ENCODE data around the gene ACTL10. TPM values are rescaled to one million over a fixed set of nuclear protein-coding genes. Genes with fewer than 3 reads are reported as not detected.
"Not testable (repeated sequence)": the region's sequence is repeated elsewhere in the genome, so short reads cannot be mapped to it uniquely, and the experiment has no call there.

ACTL10 gene
- total RNA-seq, 1 experiment from 2014 or later: 0.46 TPM

- Histone ChIP-seq H3K9me3 (ENCODE audit: control insufficient read depth, low read depth, low read length) (no peaks in the 10 kb centered on the region), H3K9ac (ENCODE audit: extremely low read depth, insufficient read length, low read length) (no peak overlapping the region), H4K20me1 (ENCODE audit: control insufficient read depth, insufficient read depth, insufficient read length) (no peaks in the 10 kb centered on the region), H3K27ac (ENCODE audit: insufficient read length, low read depth, low read length) (no peak overlapping the region), H2AK5ac (ENCODE audit: insufficient read length, low read length) (no peak overlapping the region), H3K79me1 (ENCODE audit: insufficient read depth, low read depth, low read length, poor library complexity, severe bottlenecking) (no peaks in the 10 kb centered on the region), H2BK120ac (ENCODE audit: low read depth, low read length, poor library complexity, severe bottlenecking) (no peak overlapping the region), H3K23me2 (ENCODE audit: insufficient read length, low read depth, low read length, poor library complexity, severe bottlenecking) (no peaks in the 10 kb centered on the region), H2BK5ac (ENCODE audit: insufficient read length, low read length) (no peak overlapping the region), H3K4ac (ENCODE audit: low read depth, low read length) (no peak overlapping the region), H3T11ph (ENCODE audit: low read length) (no peak overlapping the region), H3K23ac (ENCODE audit: insufficient read length, low read depth, low read length) (no peak overlapping the region), H2BK20ac (ENCODE audit: low read depth, low read length, poor library complexity, severe bottlenecking) (no peak overlapping the region), H3K27me3 (ENCODE audit: insufficient read depth, low read length) (no peaks in the 10 kb centered on the region), H3K4me2 (ENCODE audit: insufficient read depth, insufficient read length, low read length) (no peak overlapping the region), H4K91ac (ENCODE audit: insufficient read length, low read depth, low read length) (no peak overlapping the region), H3K4me1 (ENCODE audit: insufficient read depth, low read length) (no peaks in the 10 kb centered on the region), H3K14ac (ENCODE audit: insufficient read depth, low read length) (no peak overlapping the region), H3K79me2 (ENCODE audit: insufficient read depth, low read length) (no peaks in the 10 kb centered on the region), H2AFZ (ENCODE audit: low read length) (no peak overlapping the region), H2BK15ac (ENCODE audit: low read depth, low read length) (no peak overlapping the region), H4K8ac (replicated peaks; ENCODE audit: insufficient read length, low read depth, low read length) (no peak overlapping the region), H4K5ac (ENCODE audit: insufficient read length, low read depth, low read length) (no peak overlapping the region), H3K56ac (ENCODE audit: insufficient read length, low read depth, low read length) (no peak overlapping the region), H2BK12ac (ENCODE audit: insufficient read length, low read depth, low read length) (no peak overlapping the region), H3K18ac (ENCODE audit: insufficient read length, low read depth, low read length) (no peak overlapping the region)
- Mint-ChIP-seq H3K27me3 (ENCODE audit: low read depth) (no peaks in the 10 kb centered on the region; the same call in 1 of the 2 replicates), H3K36me3 (ENCODE audit: insufficient read depth in 1 of 3, low read depth in 3 of 3) (peaks cover 13 to 41% (median 25%) of the 10 kb centered on the region in 3 experiments; a peak in 6 of 7 replicates), H3K27ac (no peak overlapping the region), H3K4me1 (peaks cover 9 to 12% of the 10 kb centered on the region in 2 experiments), H3K9me3 (no peaks in the 10 kb centered on the region), H3K4me3 (no peak overlapping the region)
- TF ChIP-seq CTCF (conservative IDR thresholded peaks at IDR 0.05): no peak
- WGBS (ENCODE audit: extremely low coverage, insufficient read length, low lambda C conversion rate): no CpG with 5 or more reads among the region's 5 CpGs
- DNase-seq: no peak
Measured at GRCh38 chr20:33646191-33646590, 20.6 kb upstream of the ACTL10 start.

GRCh38 chr20:33646959-33647602 is 19.7 kb upstream of the ACTL10 start:
- H3K14ac ChIP-seq (ENCODE audit: insufficient read depth, low read length); H2AFZ ChIP-seq (ENCODE audit: low read length); H2AK5ac ChIP-seq (ENCODE audit: insufficient read length, low read length); H3K4me3 Mint-ChIP-seq; H3K9ac ChIP-seq (ENCODE audit: extremely low read depth, insufficient read length, low read length); H3K79me2 ChIP-seq (ENCODE audit: insufficient read depth, low read length); H4K91ac ChIP-seq (ENCODE audit: insufficient read length, low read depth, low read length); H4K5ac ChIP-seq (ENCODE audit: insufficient read length, low read depth, low read length); H2BK20ac ChIP-seq (ENCODE audit: low read depth, low read length, poor library complexity, severe bottlenecking); H4K20me1 ChIP-seq (ENCODE audit: control insufficient read depth, insufficient read depth, insufficient read length); H2BK5ac ChIP-seq (ENCODE audit: insufficient read length, low read length); H3K27ac ChIP-seq (ENCODE audit: insufficient read length, low read depth, low read length); H2BK120ac ChIP-seq (ENCODE audit: low read depth, low read length, poor library complexity, severe bottlenecking); H3K4me1 ChIP-seq (ENCODE audit: insufficient read depth, low read length); DNase-seq; H2BK12ac ChIP-seq (ENCODE audit: insufficient read length, low read depth, low read length); H3K79me1 ChIP-seq (ENCODE audit: insufficient read depth, low read depth, low read length, poor library complexity, severe bottlenecking); H3K9me3 Mint-ChIP-seq; H3K27me3 Mint-ChIP-seq (ENCODE audit: low read depth); H3K23ac ChIP-seq (ENCODE audit: insufficient read length, low read depth, low read length); H3K18ac ChIP-seq (ENCODE audit: insufficient read length, low read depth, low read length); H3T11ph ChIP-seq (ENCODE audit: low read length); H3K9me3 ChIP-seq (ENCODE audit: control insufficient read depth, low read depth, low read length); H3K56ac ChIP-seq (ENCODE audit: insufficient read length, low read depth, low read length); H3K23me2 ChIP-seq (ENCODE audit: insufficient read length, low read depth, low read length, poor library complexity, severe bottlenecking); H3K27ac Mint-ChIP-seq; H3K4ac ChIP-seq (ENCODE audit: low read depth, low read length); H2BK15ac ChIP-seq (ENCODE audit: low read depth, low read length); H4K8ac ChIP-seq (replicated peaks; ENCODE audit: insufficient read length, low read depth, low read length); H3K27me3 ChIP-seq (ENCODE audit: insufficient read depth, low read length); H3K4me2 ChIP-seq (ENCODE audit: insufficient read depth, insufficient read length, low read length): not testable (repeated sequence)
- WGBS (ENCODE audit: extremely low coverage, insufficient read length, low lambda C conversion rate): no CpG with 5 or more reads among the region's 14 CpGs
- Mint-ChIP-seq H3K36me3 (ENCODE audit: insufficient read depth in 1 of 3, low read depth in 3 of 3) (peaks cover 13 to 37% (median 21%) of the 10 kb centered on the region in 3 experiments; a peak in 6 of 7 replicates), H3K4me1 (peaks cover 9 to 12% of the 10 kb centered on the region in 2 experiments)

Measured in H9 (cell line).